Activated CD4-positive, alpha-beta T cell treated with anti-CD3 and anti-CD28 coated beads for 36 hours (primary cell): ENCODE measurements around the gene SNRNP48. TPM values are rescaled to one million over a fixed set of nuclear protein-coding genes. Genes with fewer than 3 reads are reported as not detected.

ENCODE experiments used
- ATAC-seq: fragments of 200-7000 bp; cut with Tn5 transposase; one replicate; pipeline ENCODE4 v1.10.0; 2021; ENCODE audit warnings: mild to moderate bottlenecking, moderate library complexity
- CTCF ChIA-PET: fragments of 350-600 bp; sonication (Branson Sonifier 250); formaldehyde crosslinking; loops from one replicate; lab custom pipeline; 2021; ENCODE audit warnings: antibody characterized with exemption; lab: Charles Lee
- POLR2A ChIA-PET: fragments of 350-600 bp; sonication (Branson Sonifier 250); formaldehyde crosslinking; loops from one replicate; lab custom pipeline; 2021; ENCODE audit warnings: antibody characterized with exemption, inconsistent platforms; lab: Charles Lee
- DNase-seq: peaks from one replicate; pipeline ENCODE4 v3.0.0-alpha.2; 2020
- H3K27ac Mint-ChIP-seq: one replicate; pipeline ENCODE4 v1.8.0; 2021; ENCODE audit warnings: mixed read lengths
- H3K27me3 Mint-ChIP-seq: one replicate; pipeline ENCODE4 v1.8.0; 2021; ENCODE audit warnings: mixed read lengths
- H3K36me3 Mint-ChIP-seq: one replicate; pipeline ENCODE4 v1.8.0; 2021; ENCODE audit warnings: low read depth, mixed read lengths
- H3K4me1 Mint-ChIP-seq: one replicate; pipeline ENCODE4 v1.8.0; 2021; ENCODE audit warnings: mixed read lengths
- H3K4me3 Mint-ChIP-seq: one replicate; pipeline ENCODE4 v1.8.0; 2021; ENCODE audit warnings: mild to moderate bottlenecking, moderate library complexity, mixed read lengths
- H3K9me3 Mint-ChIP-seq: one replicate; pipeline ENCODE4 v1.8.0; 2021; ENCODE audit warnings: low read depth, mixed read lengths
- intact Hi-C, 2 experiments: fragments of 100-400 bp; cut with DNase I in 1 of 2; cut with micrococcal nuclease in 1 of 2; formaldehyde crosslinking; loops; one replicate each; pipeline versions ENCODE4 v1.14.2 to v1.15.1; 2022 to 2024; cut with DNase I, micrococcal nuclease
- total RNA-seq, 2 experiments: library from RNA; stranded (reverse); gene quantifications; one replicate each; pipeline ENCODE4 v1.2.3, GENCODE V29; 2021

Gene SNRNP48
- total RNA-seq, 2 experiments from 2014 or later: 19.4 to 20.9 TPM

DNA sequence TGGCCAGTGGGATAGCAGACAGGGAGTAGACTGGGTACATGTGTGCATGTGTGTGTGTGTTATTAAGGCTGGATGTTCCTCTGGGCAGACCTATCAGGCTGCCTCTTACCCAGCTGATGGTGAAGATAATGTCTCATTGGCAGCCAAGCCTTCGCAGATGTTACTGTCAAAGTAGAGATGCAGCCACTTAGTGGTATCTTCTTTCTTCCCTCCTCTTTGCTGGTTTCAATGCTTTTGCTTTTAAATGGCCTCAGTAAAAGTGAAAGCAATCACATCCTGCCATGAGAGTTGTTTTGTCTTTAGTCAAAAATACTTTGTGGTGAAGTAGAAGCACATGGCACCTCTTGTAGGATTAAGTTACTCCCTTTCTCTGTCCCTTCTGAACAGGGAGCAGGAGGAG is 57.5 kb downstream of the SNRNP48 start:
- no peak overlapping the region for H3K4me3 Mint-ChIP-seq
- no peaks in the 10 kb centered on the region for H3K9me3 Mint-ChIP-seq
- intact Hi-C loops: no loop called here
- peak; percentile 7 for DNase-seq
- peak; percentile 89 for ATAC-seq
- no peaks in the 10 kb centered on the region for H3K27me3 Mint-ChIP-seq
- no peaks in the 10 kb centered on the region for H3K36me3 Mint-ChIP-seq
- CTCF ChIA-PET: no interaction called here
- peak overlapping the region; percentile 1 for H3K27ac Mint-ChIP-seq
- peaks cover 11% of the 10 kb centered on the region for H3K4me1 Mint-ChIP-seq
- POLR2A ChIA-PET: no interaction called here

GRCh38 chr6:7649037-7649810 is 59.2 kb downstream of the SNRNP48 start:
- Mint-ChIP-seq H3K4me1 (peaks cover 11% of the 10 kb centered on the region), H3K9me3 (no peaks in the 10 kb centered on the region), H3K4me3 (no peak overlapping the region), H3K36me3 (no peaks in the 10 kb centered on the region), H3K27ac (no peak overlapping the region), H3K27me3 (no peaks in the 10 kb centered on the region)
- no peak for ATAC-seq
- ChIA-PET POLR2A (no interaction called here), CTCF (no interaction called here)
- intact Hi-C loops: no loop called here
- no peak for DNase-seq

DNA sequence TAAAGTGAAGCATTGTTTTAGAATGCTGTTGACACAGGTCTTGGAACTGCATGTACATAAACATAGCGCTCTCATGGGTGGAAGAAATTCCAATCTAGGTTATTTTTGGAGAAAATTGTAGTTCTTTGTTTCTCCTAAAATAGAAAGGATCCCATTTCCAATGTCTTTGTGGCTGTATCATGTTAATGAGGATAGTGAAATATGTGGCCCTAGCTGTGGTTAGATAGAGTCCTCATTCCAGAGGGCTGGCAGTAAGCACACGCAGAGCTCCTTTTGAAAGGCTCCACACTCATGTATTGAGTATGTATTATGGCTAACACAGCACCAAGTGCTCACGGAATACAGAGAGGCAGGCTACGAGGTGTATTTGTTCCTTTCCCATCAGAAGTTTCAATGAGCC is 60.9 kb downstream of the SNRNP48 start:
- intact Hi-C loops: no loop called here
- ChIA-PET POLR2A (no interaction called here), CTCF (no interaction called here)
- H3K27ac Mint-ChIP-seq: no peak overlapping the region
- DNase-seq: no peak
- H3K9me3 Mint-ChIP-seq: no peaks in the 10 kb centered on the region
- ATAC-seq: no peak
- no peaks in the 10 kb centered on the region for H3K36me3 Mint-ChIP-seq
- no peak overlapping the region for H3K4me3 Mint-ChIP-seq
- peaks cover 11% of the 10 kb centered on the region for H3K4me1 Mint-ChIP-seq
- H3K27me3 Mint-ChIP-seq: no peaks in the 10 kb centered on the region

GRCh38 chr6:7652957-7653356 is 63.0 kb downstream of the SNRNP48 start:
- CTCF ChIA-PET: interaction anchor here (0.8 to 1.1 kb wide), 2 partner anchors 15 to 406 kb away, joined by 3 read pairs; no protein-coding TSS in a partner anchor
- ATAC-seq (no peak), DNase-seq (no peak)
- POLR2A ChIA-PET: no interaction called here
- H3K27ac Mint-ChIP-seq: no peak overlapping the region
- H3K36me3 Mint-ChIP-seq: no peaks in the 10 kb centered on the region
- H3K4me1 Mint-ChIP-seq: peaks cover under 1% of the 10 kb centered on the region
- H3K27me3 Mint-ChIP-seq: no peaks in the 10 kb centered on the region
- H3K4me3 Mint-ChIP-seq: no peak overlapping the region
- H3K9me3 Mint-ChIP-seq: no peaks in the 10 kb centered on the region
- intact Hi-C loops: no loop called here

DNA sequence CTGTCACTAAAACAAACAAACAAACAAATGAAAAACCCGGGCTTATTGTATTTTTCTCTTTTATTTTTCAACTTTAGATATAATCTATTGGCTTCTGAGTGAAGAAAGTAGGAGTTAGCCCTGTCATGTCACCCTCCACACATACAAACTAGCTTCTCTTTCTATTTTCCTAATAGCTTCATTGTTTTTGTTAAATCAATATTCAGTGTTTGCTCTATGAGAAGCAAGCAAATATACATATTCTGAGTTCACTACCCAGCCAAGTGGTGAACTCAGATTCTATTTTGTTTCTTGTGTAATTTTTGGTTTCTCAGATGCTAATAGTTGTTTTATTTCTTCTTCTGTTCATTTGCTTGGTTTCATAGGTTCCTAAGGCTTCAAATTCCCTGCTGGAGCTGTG is 66.4 kb downstream of the SNRNP48 start:
- DNase-seq (no peak), ATAC-seq (no peak)
- Mint-ChIP-seq H3K4me3 (no peak overlapping the region), H3K36me3 (no peaks in the 10 kb centered on the region), H3K27ac (no peak overlapping the region), H3K27me3 (peaks cover 2% of the 10 kb centered on the region), H3K9me3 (no peaks in the 10 kb centered on the region), H3K4me1 (no peaks in the 10 kb centered on the region)
- POLR2A ChIA-PET: no interaction called here
- intact Hi-C loops: no loop called here
- CTCF ChIA-PET: interaction anchor here (0.7 kb wide), 1 partner anchor 1497 kb away, joined by 3 read pairs; no protein-coding TSS in a partner anchor

DNA sequence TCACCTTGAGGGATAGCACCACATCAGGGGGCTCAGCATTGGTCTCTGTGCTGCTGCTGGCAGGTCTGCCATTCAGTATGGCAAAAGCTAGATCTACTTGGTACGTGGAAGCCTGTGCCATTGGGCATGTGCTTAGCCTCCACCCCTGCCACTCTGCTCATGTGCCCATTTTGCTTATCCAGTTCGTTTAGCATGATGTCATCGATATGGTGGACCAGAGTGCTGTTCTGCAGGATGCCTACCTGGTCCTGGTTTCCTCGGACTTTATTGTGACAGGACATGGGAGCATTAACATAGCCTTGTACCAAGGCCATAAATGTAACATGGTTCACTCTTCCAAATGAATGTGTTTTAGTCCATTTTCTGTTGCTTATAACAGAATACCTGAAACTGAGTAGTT is 68.5 kb downstream of the SNRNP48 start:
- intact Hi-C loops: no loop called here
- H3K27me3 Mint-ChIP-seq: peaks cover 9% of the 10 kb centered on the region

DNA sequence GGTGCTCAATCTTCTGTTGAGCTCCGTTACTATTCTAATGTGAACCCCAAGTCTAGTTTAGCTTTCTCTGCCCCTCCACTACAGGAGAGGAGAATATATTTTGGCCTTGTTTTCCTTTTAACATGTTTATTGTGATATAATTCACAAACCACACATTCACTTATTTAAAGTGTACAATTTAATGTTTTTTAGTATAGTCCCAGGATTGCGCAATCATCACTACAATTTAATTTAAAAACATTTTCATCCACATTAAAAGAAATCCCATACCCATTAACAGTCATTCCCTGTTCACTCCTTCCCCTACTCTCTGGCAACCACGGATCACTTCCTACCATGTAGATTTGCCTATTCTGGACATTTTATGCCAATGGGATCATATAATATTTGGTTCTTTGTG is 71.4 kb downstream of the SNRNP48 start:
- H3K4me3 Mint-ChIP-seq: no peak overlapping the region
- no peaks in the 10 kb centered on the region for H3K4me1 Mint-ChIP-seq
- ATAC-seq: no peak
- CTCF ChIA-PET: no interaction called here
- POLR2A ChIA-PET: no interaction called here
- H3K36me3 Mint-ChIP-seq: no peaks in the 10 kb centered on the region
- no peak overlapping the region for H3K27ac Mint-ChIP-seq
- intact Hi-C loops: no loop called here
- peaks cover 9% of the 10 kb centered on the region for H3K27me3 Mint-ChIP-seq
- DNase-seq: no peak
- H3K9me3 Mint-ChIP-seq: no peaks in the 10 kb centered on the region

More for the DNA sequence above, 68.5 kb downstream of the SNRNP48 start:
- CTCF ChIA-PET: no interaction called here
- ATAC-seq (no peak), DNase-seq (no peak)
- H3K36me3 Mint-ChIP-seq: no peaks in the 10 kb centered on the region
- H3K4me3 Mint-ChIP-seq: no peak overlapping the region
- no peak overlapping the region for H3K27ac Mint-ChIP-seq
- POLR2A ChIA-PET: no interaction called here
- no peaks in the 10 kb centered on the region for H3K4me1 Mint-ChIP-seq
- no peaks in the 10 kb centered on the region for H3K9me3 Mint-ChIP-seq

Other genes starting within 250 kb of the SNRNP48 start
- gene CAGE1, start 200.5 kb upstream of the SNRNP48 start, total RNA-seq: under 1 TPM; 0.07 to 0.09 TPM
- 10 to 100 TPM; 37.3 to 39.6 TPM for gene RIOK1, start 200.4 kb upstream of the SNRNP48 start, total RNA-seq
- under 1 TPM; 0.05 to 0.09 TPM for gene DSP, start 48.5 kb upstream of the SNRNP48 start, total RNA-seq
- under 1 TPM; 0.14 to 0.27 TPM for gene BMP6, start 135.9 kb downstream of the SNRNP48 start, total RNA-seq